NB4 (cell line): Measurements from ENCODE around the gene KRTAP19-8.

Experiments
- DNase-seq: peaks from one replicate; pipeline ENCODE4 v3.0.0; 2010; ENCODE audit warnings: low read depth
- H3K4me3 ChIP-seq: one replicate; pipeline ENCODE4 v1.5.1; 2011; ENCODE audit warnings: mild to moderate bottlenecking, low read depth, low read length, moderate library complexity
- CTCF ChIP-seq: IDR thresholded peaks from one replicate; pipeline ENCODE4 v1.5.1; 2012; ENCODE audit warnings: low read depth, low read length
- MYC ChIP-seq: IDR thresholded peaks from 2 replicates; pipeline ENCODE4 v1.6.1; 2011; ENCODE audit warnings: low read depth, low read length
- POLR2A ChIP-seq: IDR thresholded peaks from 2 replicates; pipeline ENCODE4 v1.6.1; 2011; ENCODE audit warnings: mild to moderate bottlenecking; ENCODE audit not compliant: insufficient read length; ENCODE audit errors: extremely low read depth
- TF ChIP-seq, protein P1 (sequence below): IDR thresholded peaks from 2 replicates; pipeline ENCODE4 v1.6.1; 2011; ENCODE audit warnings: low read depth, low read length

The KRTAP19-8 gene

DNA sequence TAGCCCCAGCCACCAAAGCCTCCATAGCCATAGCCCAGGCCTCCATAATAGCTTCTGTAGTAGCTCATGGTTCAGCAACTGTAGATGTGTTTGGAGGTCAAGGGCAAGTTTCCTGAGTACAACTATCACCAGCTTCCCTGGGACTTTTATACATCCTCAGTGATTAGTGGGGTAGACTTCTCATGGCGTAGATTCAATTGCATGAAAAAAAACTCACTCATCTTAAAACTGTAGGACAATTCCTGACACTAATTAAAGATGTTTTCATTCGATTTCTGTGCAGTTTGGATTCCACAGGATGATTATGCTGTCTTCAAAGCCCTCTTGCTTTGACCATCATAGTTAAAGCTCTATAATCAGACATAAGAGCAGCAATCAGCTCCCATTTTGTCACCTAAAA is at the start of gene KRTAP19-8:
Gene KRTAP19-8 (minus strand): TSS at position 101 of the 400 bp plus-strand sequence. CDS start 33 bp downstream, at position 68.
- no peak for DNase-seq
- H3K4me3 ChIP-seq = no peak within 1 kb of the TSS
- no peak for TF ChIP-seq POLR2A

GRCh38 chr21:31087639-31088473 is 49.6 kb upstream of the KRTAP19-8 start:
- peak; percentile 6 for DNase-seq
- TF ChIP-seq, protein P1, sequence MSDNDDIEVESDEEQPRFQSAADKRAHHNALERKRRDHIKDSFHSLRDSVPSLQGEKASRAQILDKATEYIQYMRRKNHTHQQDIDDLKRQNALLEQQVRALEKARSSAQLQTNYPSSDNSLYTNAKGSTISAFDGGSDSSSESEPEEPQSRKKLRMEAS = no peak
- TF ChIP-seq CTCF = no peak
- TF ChIP-seq MYC = no peak
- TF ChIP-seq POLR2A = no peak
- no peak overlapping the region for H3K4me3 ChIP-seq

DNA sequence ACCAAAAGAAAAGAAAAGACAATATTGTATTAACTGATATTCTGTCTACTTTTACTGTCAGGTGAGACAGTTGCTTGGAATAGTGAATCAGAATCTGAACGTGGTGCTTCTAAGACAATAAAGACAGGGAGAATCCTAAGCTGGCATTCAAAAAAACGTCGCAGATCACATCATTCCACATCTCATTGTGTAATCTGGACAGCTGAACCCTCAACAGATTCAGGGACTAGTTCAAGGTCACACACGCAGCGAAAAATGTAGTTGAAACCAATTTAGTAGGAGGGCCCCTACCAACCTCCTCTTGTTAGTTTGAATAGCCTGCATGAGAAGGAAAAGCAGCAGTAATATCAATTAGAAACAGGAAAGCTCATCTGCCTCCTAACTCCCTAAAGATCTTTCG is 46.4 kb upstream of the KRTAP19-8 start:
- H3K4me3 ChIP-seq = no peak overlapping the region
- TF ChIP-seq MYC (no peak), POLR2A (no peak), CTCF (no peak)
- TF ChIP-seq, protein P1 = no peak
- no peak for DNase-seq

DNA sequence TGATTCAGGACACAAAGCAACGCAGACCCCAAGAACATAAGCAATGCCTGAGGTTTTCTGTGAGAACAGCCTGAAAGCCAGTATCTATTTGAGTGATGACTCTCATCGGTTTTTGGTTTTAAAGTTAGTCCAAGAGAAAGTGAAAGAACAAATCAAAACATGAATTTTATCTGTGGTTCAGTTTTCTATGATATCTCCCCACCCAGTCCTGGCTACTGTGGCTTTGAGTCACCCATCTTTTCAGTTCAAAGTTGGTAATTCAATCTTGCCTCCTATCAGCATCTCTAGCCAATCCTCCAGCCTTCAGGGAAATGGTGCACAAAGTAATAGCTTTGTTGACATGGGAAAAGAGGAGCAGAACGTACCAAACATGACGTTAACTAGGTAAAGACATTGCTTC is 40.5 kb upstream of the KRTAP19-8 start:
- H3K4me3 ChIP-seq = no peak overlapping the region
- DNase-seq = no peak
- TF ChIP-seq MYC (no peak), POLR2A (no peak), CTCF (no peak)
- TF ChIP-seq, protein P1 = no peak

DNA sequence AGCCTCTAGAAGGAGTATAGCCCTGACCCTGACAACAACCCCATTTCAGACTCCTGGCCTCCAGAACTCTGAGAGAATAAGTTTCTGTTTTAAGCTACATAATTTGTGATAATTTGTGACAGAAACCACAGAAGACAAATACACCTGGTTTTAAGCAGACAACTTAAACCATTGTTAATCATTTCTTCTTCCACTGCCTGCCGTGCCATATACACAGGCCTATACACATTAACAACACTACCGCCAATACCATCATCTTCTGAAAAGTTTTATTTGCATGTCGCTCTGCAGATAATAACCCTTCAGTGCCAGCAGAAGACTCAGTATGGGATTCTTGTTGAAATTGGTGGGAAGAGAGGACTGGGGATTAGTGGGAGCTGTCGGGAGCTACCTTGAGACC is 39.9 kb upstream of the KRTAP19-8 start:
- no peak overlapping the region for H3K4me3 ChIP-seq
- TF ChIP-seq POLR2A (no peak), MYC (no peak), CTCF (no peak)
- TF ChIP-seq, protein P1 = no peak
- DNase-seq = no peak

DNA sequence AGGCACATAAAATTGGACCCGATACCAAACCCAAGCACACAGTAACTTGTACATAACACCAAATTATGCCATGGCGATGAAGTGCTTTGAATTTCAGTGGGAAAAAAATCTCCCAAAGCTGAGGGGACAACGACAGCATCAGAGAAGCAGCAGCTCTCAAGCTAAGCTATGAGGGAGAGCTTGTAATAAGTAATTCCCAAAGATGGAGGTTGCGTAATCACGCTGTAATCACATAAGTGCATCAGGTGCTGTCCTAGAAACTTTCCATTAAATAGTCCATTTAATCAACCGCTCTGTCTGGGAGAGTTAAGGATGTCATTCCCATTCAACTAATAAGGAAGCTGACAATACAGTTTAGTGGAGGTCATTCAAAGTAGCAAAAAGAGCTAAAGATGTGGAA is 37.6 kb upstream of the KRTAP19-8 start:
- TF ChIP-seq CTCF = no peak
- DNase-seq = no peak
- no peak overlapping the region for H3K4me3 ChIP-seq
